GM23338 (cell line): ENCODE results near the gene ZNF692.

Experiments used
- CREB1 ChIP-seq: fragments of 250-450 bp; sonication (Bioruptor Pico); IDR thresholded peaks from 2 replicates; pipeline ENCODE4 v1.5.0; 2020; ENCODE audit warnings: low read depth, mild to moderate bottlenecking, moderate library complexity
- EZH2 ChIP-seq: fragments of 200-600 bp; sonication (generic); IDR thresholded peaks from one replicate; pipeline ENCODE4 v1.8.0; 2017; ENCODE audit warnings: antibody characterized with exemption, mild to moderate bottlenecking, low read depth; ENCODE audit not compliant: unreplicated experiment
- EZH2phosphoT487 ChIP-seq: fragments of 200-600 bp; sonication (generic); IDR thresholded peaks from one replicate; pipeline ENCODE4 v1.8.1; 2018; ENCODE audit warnings: antibody characterized with exemption; ENCODE audit not compliant: unreplicated experiment
- JUNB ChIP-seq: IDR thresholded peaks from one replicate; pipeline ENCODE4 v1.6.1; 2016; ENCODE audit warnings: antibody characterized with exemption; ENCODE audit not compliant: unreplicated experiment
- POLR2AphosphoS5 ChIP-seq: IDR thresholded peaks from 2 replicates; pipeline ENCODE4 v1.6.1; 2016; ENCODE audit warnings: antibody characterized with exemption, low read depth
- TF ChIP-seq, protein P1 (sequence below), 2 experiments: fragments of 200-600 bp in 1 of 2; sonication (generic) in 1 of 2; conservative IDR thresholded peaks; 2 replicates each; pipeline versions ENCODE4 v1.5.1 to v1.6.1; 2016 to 2017; ENCODE audit warnings: antibody characterized with exemption in 2 of 2, low read depth in 2 of 2, mild to moderate bottlenecking in 2 of 2, moderate library complexity in 1 of 2
- TF ChIP-seq, protein P2 (sequence below): IDR thresholded peaks from one replicate; pipeline ENCODE4 v1.6.1; 2018; ENCODE audit warnings: antibody characterized with exemption; ENCODE audit not compliant: unreplicated experiment

DNA sequence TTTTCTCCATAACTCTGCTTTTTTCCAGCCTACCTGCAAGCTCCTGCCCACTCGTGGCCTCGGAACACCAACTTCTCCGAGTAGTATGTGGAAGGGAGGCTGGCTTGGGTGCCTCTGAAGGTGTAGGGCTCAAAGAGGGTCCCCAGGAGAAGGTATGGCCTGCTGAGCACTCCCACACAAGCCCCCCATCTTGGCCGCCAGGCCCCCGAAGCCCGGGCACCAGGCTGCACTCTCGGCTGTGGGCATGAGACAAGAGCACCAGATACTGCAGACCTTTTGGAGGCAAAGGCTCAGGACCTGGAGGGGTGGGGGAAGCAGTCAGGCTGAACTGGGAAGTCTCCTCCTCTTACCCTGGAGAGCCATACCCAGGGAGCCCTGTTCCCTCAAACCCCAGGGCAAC lies 1.7 kb downstream of the ZNF692 start:
- TF ChIP-seq, protein P1, sequence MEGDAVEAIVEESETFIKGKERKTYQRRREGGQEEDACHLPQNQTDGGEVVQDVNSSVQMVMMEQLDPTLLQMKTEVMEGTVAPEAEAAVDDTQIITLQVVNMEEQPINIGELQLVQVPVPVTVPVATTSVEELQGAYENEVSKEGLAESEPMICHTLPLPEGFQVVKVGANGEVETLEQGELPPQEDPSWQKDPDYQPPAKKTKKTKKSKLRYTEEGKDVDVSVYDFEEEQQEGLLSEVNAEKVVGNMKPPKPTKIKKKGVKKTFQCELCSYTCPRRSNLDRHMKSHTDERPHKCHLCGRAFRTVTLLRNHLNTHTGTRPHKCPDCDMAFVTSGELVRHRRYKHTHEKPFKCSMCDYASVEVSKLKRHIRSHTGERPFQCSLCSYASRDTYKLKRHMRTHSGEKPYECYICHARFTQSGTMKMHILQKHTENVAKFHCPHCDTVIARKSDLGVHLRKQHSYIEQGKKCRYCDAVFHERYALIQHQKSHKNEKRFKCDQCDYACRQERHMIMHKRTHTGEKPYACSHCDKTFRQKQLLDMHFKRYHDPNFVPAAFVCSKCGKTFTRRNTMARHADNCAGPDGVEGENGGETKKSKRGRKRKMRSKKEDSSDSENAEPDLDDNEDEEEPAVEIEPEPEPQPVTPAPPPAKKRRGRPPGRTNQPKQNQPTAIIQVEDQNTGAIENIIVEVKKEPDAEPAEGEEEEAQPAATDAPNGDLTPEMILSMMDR (conservative IDR thresholded peaks at IDR 0.05; ENCODE audit: low read depth in 2 of 2), result no peak
- TF ChIP-seq EZH2 (no peak), POLR2AphosphoS5 (no peak), EZH2phosphoT487 (no peak), JUNB (no peak), CREB1 (CRISPR knock-in tag) (no peak)
- TF ChIP-seq, protein P2, sequence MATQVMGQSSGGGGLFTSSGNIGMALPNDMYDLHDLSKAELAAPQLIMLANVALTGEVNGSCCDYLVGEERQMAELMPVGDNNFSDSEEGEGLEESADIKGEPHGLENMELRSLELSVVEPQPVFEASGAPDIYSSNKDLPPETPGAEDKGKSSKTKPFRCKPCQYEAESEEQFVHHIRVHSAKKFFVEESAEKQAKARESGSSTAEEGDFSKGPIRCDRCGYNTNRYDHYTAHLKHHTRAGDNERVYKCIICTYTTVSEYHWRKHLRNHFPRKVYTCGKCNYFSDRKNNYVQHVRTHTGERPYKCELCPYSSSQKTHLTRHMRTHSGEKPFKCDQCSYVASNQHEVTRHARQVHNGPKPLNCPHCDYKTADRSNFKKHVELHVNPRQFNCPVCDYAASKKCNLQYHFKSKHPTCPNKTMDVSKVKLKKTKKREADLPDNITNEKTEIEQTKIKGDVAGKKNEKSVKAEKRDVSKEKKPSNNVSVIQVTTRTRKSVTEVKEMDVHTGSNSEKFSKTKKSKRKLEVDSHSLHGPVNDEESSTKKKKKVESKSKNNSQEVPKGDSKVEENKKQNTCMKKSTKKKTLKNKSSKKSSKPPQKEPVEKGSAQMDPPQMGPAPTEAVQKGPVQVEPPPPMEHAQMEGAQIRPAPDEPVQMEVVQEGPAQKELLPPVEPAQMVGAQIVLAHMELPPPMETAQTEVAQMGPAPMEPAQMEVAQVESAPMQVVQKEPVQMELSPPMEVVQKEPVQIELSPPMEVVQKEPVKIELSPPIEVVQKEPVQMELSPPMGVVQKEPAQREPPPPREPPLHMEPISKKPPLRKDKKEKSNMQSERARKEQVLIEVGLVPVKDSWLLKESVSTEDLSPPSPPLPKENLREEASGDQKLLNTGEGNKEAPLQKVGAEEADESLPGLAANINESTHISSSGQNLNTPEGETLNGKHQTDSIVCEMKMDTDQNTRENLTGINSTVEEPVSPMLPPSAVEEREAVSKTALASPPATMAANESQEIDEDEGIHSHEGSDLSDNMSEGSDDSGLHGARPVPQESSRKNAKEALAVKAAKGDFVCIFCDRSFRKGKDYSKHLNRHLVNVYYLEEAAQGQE, result no peak
